ENCODE data around the gene RTP3.

GRCh38 chr3:46508850-46509591 is 11.2 kb downstream of the RTP3 start:
- TF ChIP-seq CTCF (IDR thresholded peaks at IDR 0.05) (no peak), RXRA (IDR thresholded peaks at IDR 0.05; ENCODE audit: borderline replicate concordance, low read depth) (no peak), EZH2phosphoT487 (IDR thresholded peaks at IDR 0.05; ENCODE audit: borderline replicate concordance, low read depth) (no peak), ZBTB33 (IDR thresholded peaks at IDR 0.05; ENCODE audit: borderline replicate concordance, low read depth) (no peak), EP300 (IDR thresholded peaks at IDR 0.05; ENCODE audit: borderline replicate concordance in 1 of 2, low read depth in 1 of 2, low read length in 1 of 2) (no peak), MEF2A (IDR thresholded peaks at IDR 0.05; ENCODE audit: borderline replicate concordance, low read depth) (no peak), SIN3A (IDR thresholded peaks at IDR 0.05; ENCODE audit: borderline replicate concordance, low read depth, low read length) (no peak)
